ENCODE measurements around the gene C1orf21.

Gene C1orf21

GRCh38 chr1:184387069-184387475 is 243 bp downstream of the C1orf21 start:
- DNase-seq (ENCODE audit: low read depth, low spot score): no peak

- peak; percentile 66 for DNase-seq (ENCODE audit: low read depth, low spot score)
These were observed 868 bp downstream of the C1orf21 start for GRCh38 chr1:184387476-184388318.

- peak; percentile 64 for DNase-seq (ENCODE audit: low read depth, low spot score)
These were observed 1.6 kb downstream of the C1orf21 start for GRCh38 chr1:184388319-184388889.

GRCh38 chr1:184388971-184389370 is 2.1 kb downstream of the C1orf21 start:
- peak; percentile 7 for DNase-seq (ENCODE audit: low read depth, low spot score)

GRCh38 chr1:184389446-184389845 is 2.6 kb downstream of the C1orf21 start:
- DNase-seq (ENCODE audit: low read depth, low spot score): peak; percentile 54

GRCh38 chr1:184390889-184391288 is 4.1 kb downstream of the C1orf21 start:
- no peak for DNase-seq (ENCODE audit: low read depth, low spot score)

- DNase-seq (ENCODE audit: low read depth, low spot score): no peak
These were observed 5.2 kb downstream of the C1orf21 start for GRCh38 chr1:184392067-184392466.

GRCh38 chr1:184392779-184393522 is 6.1 kb downstream of the C1orf21 start:
- no peak for DNase-seq (ENCODE audit: low read depth, low spot score)

- DNase-seq (ENCODE audit: low read depth, low spot score): no peak
These were observed 7.1 kb downstream of the C1orf21 start for GRCh38 chr1:184393962-184394361.

GRCh38 chr1:184395370-184395769 is 8.5 kb downstream of the C1orf21 start:
- no peak for DNase-seq (ENCODE audit: low read depth, low spot score)

- DNase-seq (ENCODE audit: low read depth, low spot score): no peak
These were observed 9.2 kb downstream of the C1orf21 start for GRCh38 chr1:184395937-184396480.

GRCh38 chr1:184399192-184399847 is 12.5 kb downstream of the C1orf21 start:
- DNase-seq (ENCODE audit: low read depth, low spot score): no peak

- DNase-seq (ENCODE audit: low read depth, low spot score): no peak
These were observed 17.3 kb downstream of the C1orf21 start for GRCh38 chr1:184403961-184404726.

- DNase-seq (ENCODE audit: low read depth, low spot score): no peak
These were observed 17.8 kb downstream of the C1orf21 start for GRCh38 chr1:184404727-184405027.

- DNase-seq (ENCODE audit: low read depth, low spot score): no peak
These were observed 18.4 kb downstream of the C1orf21 start for GRCh38 chr1:184405094-184405800.

- no peak for DNase-seq (ENCODE audit: low read depth, low spot score)
These were observed 18.9 kb downstream of the C1orf21 start for GRCh38 chr1:184405801-184406142.

- no peak for DNase-seq (ENCODE audit: low read depth, low spot score)
These were observed 19.6 kb downstream of the C1orf21 start for GRCh38 chr1:184406479-184406878.

GRCh38 chr1:184407816-184408510 is 21.1 kb downstream of the C1orf21 start:
- no peak for DNase-seq (ENCODE audit: low read depth, low spot score)

- no peak for DNase-seq (ENCODE audit: low read depth, low spot score)
These were observed 21.8 kb downstream of the C1orf21 start for GRCh38 chr1:184408580-184408979.

- no peak for DNase-seq (ENCODE audit: low read depth, low spot score)
These were observed 22.2 kb downstream of the C1orf21 start for GRCh38 chr1:184409011-184409410.
